Gastroesophageal sphincter (tissue), 4 donors: Measurements from ENCODE around the gene PLEKHM1. TPM values are rescaled to one million over a fixed set of nuclear protein-coding genes. Genes with fewer than 3 reads are reported as not detected.

Experiments
- ATAC-seq: fragments of 150-250 bp; one replicate; pipeline ENCODE4 v1.9.1; 2016; ENCODE audit warnings: mild to moderate bottlenecking, moderate library complexity
- H3K27ac ChIP-seq, 4 donors: fragments of 200-600 bp; sonication (generic) in 3 of 4; 1 replicate in 3 of 4; 2 replicates in 1 of 4; pipeline ENCODE4 v1.5.1; 2016 to 2019
- H3K27me3 ChIP-seq: fragments of 200-600 bp; sonication (generic); one replicate; pipeline ENCODE4 v1.5.1; 2019
- H3K36me3 ChIP-seq, 2 donors: fragments of 200-600 bp; sonication (generic); one replicate each; pipeline ENCODE4 v1.5.1; 2019; ENCODE audit warnings: control low read depth in 1 of 2
- H3K4me1 ChIP-seq, 3 donors: fragments of 200-600 bp; sonication (generic); 1 replicate in 2 of 3; 2 replicates in 1 of 3; pipeline ENCODE4 v1.5.1; 2016 to 2019; ENCODE audit warnings: control low read depth in 2 of 3
- H3K4me3 ChIP-seq, 2 donors: fragments of 200-600 bp; sonication (generic); one replicate each; pipeline ENCODE4 v1.5.1; 2019; ENCODE audit warnings: mild to moderate bottlenecking in 1 of 2, moderate library complexity in 1 of 2
- H3K9me3 ChIP-seq, 3 donors: fragments of 200-600 bp; sonication (generic); one replicate each; pipeline ENCODE4 v1.5.1; 2017 to 2019; ENCODE audit warnings: control low read depth in 2 of 3
- CTCF ChIP-seq, 4 experiments: fragments of 200-600 bp in 2 of 4; fragments of 450-650 bp in 2 of 4; sonication (generic) in 1 of 4; IDR thresholded peaks; one replicate each; pipeline ENCODE4 v1.5.1; 2017 to 2019; ENCODE audit warnings: antibody characterized with exemption in 4 of 4, mild to moderate bottlenecking in 2 of 4, moderate library complexity in 2 of 4
- EP300 ChIP-seq: sonication (generic); formaldehyde crosslinking; IDR thresholded peaks from one replicate; pipeline ENCODE4 v1.6.1; 2017; ENCODE audit warnings: antibody characterized with exemption, mild to moderate bottlenecking
- POLR2A ChIP-seq, 2 donors: fragments of 450-650 bp; IDR thresholded peaks; one replicate each; pipeline ENCODE4 v1.6.1; 2017; ENCODE audit warnings: antibody characterized with exemption in 2 of 2, mild to moderate bottlenecking in 2 of 2, moderate library complexity in 1 of 2
- POLR2AphosphoS5 ChIP-seq: sonication (generic); formaldehyde crosslinking; IDR thresholded peaks from one replicate; pipeline ENCODE4 v1.6.1; 2017; ENCODE audit warnings: antibody characterized with exemption
- WGBS, 2 donors: methylation state at CpG; one replicate each; pipeline ENCODE4 v1.1.5; 2018; ENCODE audit warnings: low coverage in 1 of 2; 5-methylcytosine and 5-hydroxymethylcytosine counted together
- small RNA-seq, 4 donors: library from RNA; depleted of rRNA; stranded (forward); fragments of <200 nt; gene quantifications; one replicate each; pipeline ENCODE3, GENCODE V24; 2016
- total RNA-seq, 4 donors: library from RNA; depleted of rRNA; stranded (reverse); fragments of >200 nt; gene quantifications; one replicate each; pipeline ENCODE4 v1.1.0, GENCODE V29; 2016

Gene PLEKHM1
- total RNA-seq, 4 donors from 2014 or later, result 17.8 to 36.5 (median 29.2) TPM

DNA sequence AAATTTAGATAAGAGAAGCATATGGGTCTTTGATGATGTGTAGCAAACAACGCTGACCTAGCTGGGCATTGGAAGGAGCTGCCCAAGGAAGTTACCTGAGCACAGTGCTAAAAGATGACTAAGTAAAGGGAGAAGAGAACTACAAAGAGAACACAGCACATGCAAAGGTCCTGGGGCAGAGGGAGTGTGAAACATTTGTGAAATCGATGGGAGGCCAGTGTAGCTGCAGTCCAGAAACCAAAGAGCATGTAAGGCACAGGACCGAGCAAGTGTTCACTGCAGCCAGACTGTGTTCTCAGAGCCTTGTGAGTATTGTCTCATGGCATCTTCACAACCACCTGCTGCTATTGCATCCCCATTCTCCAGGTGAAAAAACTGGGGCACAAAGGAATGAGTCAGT lies 102.8 kb downstream of the PLEKHM1 start:
- 89 to 100% methylated on average over 2 to 3 of the region's 3 CpGs for WGBS, 2 donors
- Histone ChIP-seq H3K9me3 (no peaks in the 10 kb centered on the region), H3K36me3 (no peaks in the 10 kb centered on the region), H3K27me3 (peaks cover 23% of the 10 kb centered on the region), H3K4me1 (peaks cover 0 to 10% (median 3%) of the 10 kb centered on the region in 3 donors), H3K27ac (no peak overlapping the region), H3K4me3 (no peak overlapping the region)
- TF ChIP-seq POLR2A (IDR thresholded peaks at IDR 0.05), result no peak
- ATAC-seq, result no peak

DNA sequence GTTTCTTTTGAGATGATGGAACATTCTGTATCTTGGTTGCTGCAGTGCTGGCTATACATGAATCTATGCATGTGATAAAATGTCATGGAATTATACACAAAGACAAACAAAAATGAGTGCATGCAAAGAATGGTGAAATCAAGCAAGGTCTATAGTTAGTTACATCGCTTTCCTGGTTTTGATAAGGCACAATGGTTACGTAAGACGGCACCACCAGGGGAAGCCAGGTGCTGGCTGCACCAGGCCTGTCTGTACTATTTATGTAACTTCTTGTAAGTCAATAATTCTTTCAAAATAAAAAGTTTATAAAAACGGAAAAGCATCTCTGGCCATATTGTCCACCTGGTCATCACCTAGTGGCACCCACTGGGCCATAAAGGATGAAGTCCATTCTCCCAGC lies 104.3 kb downstream of the PLEKHM1 start:
- ATAC-seq, result no peak
- Histone ChIP-seq H3K9me3 (no peaks in the 10 kb centered on the region), H3K36me3 (no peaks in the 10 kb centered on the region), H3K27ac (no peak overlapping the region), H3K4me3 (no peak overlapping the region), H3K27me3 (peaks cover 23% of the 10 kb centered on the region), H3K4me1 (peaks cover 0 to 10% (median 3%) of the 10 kb centered on the region in 3 donors)
- TF ChIP-seq CTCF (IDR thresholded peaks at IDR 0.05), result no peak
- no peak for TF ChIP-seq POLR2A (IDR thresholded peaks at IDR 0.05)
- no peak for TF ChIP-seq EP300
- TF ChIP-seq POLR2AphosphoS5, result no peak
- WGBS, 2 donors, result 81 to 84% methylated on average over 3 to 4 of the region's 4 CpGs

Small RNA genes lying within 50 kb of the gene (small RNA-seq; reads per million reads assigned to genes)
- 0 reads per million in 4 donors for gene RF00017

Other genes starting within 250 kb of the PLEKHM1 start
- not detected for gene SPATA32, start 228.6 kb downstream of the PLEKHM1 start, total RNA-seq
- gene MAP3K14, start 173.7 kb downstream of the PLEKHM1 start, total RNA-seq, result 10 to 100 TPM in 3 of 4 donors, 1 to 10 TPM in 1; 8.5 to 17.5 (median 13.5) TPM
- 10 to 100 TPM; 11.6 to 18.1 (median 12.8) TPM for gene ARHGAP27, start 57.9 kb downstream of the PLEKHM1 start, total RNA-seq